ENCODE data around the gene RUSF1.
A peak's percentile ranks its signal among the peaks of the same experiment; 100 is the strongest.

RUSF1 gene

GRCh38 chr16:31489616-31490584, 18.3 kb downstream of the RUSF1 start:
- TF ChIP-seq CTCF (IDR thresholded peaks at IDR 0.05; ENCODE audit: insufficient read depth, missing control alignments): no peak
- FAIRE-seq: no peak
- no peak for DNase-seq (ENCODE audit: insufficient read length, low spot score)

DNA sequence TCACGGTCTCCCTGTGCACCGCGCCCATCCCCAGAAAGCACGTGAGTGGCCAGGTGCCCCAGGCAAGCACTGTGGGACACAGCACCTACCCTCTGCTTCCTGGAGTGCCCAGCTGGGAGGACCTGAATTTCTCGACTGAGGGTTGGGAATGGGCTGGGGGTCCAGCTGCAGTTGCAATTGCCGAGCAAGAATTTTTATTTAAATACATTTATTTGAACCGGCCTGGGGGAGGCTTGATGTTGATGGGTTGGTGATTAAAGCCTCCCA, 19.0 kb downstream of the RUSF1 start:
- DNase-seq (ENCODE audit: insufficient read length, low spot score) (no peak), FAIRE-seq (no peak)
- no peak for TF ChIP-seq CTCF (IDR thresholded peaks at IDR 0.05; ENCODE audit: insufficient read depth, missing control alignments)

DNA sequence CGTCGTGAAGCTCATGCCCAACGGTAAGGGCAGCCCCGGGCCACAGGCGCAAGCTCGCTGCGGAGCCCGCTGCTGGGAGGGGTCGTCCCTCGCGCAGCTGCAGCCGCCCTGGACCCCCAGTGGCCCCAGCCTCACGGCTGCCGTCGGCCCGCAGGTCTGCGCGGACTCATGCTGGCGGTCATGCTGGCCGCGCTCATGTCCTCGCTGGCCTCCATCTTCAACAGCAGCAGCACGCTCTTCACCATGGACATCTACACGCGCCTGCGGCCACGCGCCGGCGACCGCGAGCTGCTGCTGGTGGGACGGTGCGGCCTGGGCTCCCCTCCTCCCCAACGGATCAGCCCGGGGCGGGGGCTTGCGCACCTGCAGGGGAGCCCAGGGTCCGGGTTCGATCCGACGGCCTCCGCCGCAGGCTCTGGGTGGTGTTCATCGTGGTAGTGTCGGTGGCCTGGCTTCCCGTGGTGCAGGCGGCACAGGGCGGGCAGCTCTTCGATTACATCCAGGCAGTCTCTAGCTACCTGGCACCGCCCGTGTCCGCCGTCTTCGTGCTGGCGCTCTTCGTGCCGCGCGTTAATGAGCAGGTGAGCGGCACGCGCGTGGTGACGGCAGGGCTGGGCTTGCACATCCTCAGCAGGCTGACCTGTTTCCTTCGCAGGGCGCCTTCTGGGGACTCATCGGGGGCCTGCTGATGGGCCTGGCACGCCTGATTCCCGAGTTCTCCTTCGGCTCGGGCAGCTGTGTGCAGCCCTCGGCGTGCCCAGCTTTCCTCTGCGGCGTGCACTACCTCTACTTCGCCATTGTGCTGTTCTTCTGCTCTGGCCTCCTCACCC, 19.5 kb downstream of the RUSF1 start:
- DNase-seq (ENCODE audit: insufficient read length, low spot score) (no peak), FAIRE-seq (no peak)
- no peak for TF ChIP-seq CTCF (IDR thresholded peaks at IDR 0.05; ENCODE audit: insufficient read depth, missing control alignments)

DNA sequence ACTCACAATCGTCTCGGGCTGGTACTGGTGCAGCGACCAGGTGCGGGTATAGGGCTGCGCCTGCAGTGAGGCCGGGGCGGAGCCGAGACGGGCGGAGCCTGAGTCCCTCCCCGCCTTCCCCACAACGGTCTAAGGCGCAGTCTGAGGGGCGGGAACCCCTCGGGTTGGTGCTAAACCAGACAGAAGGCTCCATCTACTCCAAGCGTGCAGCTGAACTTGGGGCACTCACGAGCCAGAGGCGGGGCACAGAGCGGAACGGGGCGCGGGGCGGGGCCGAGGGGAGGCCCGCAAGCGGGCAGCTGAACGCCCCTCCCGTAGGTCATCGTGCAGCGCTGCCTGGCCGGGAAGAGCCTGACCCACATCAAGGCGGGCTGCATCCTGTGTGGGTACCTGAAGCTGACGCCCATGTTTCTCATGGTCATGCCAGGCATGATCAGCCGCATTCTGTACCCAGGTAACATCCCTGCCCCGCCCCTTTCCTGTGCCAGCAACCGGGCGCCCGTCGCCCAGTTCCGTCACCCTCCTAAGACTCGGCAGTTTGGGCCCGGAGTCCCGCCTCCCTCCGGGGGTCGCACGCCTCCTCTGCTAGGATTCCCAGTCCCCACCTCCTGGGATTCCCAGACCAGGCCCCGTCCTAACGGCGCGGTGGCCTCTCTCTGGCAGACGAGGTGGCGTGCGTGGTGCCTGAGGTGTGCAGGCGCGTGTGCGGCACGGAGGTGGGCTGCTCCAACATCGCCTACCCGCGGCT, 20.3 kb downstream of the RUSF1 start:
- DNase-seq (ENCODE audit: insufficient read length, low spot score) (peak; percentile 95), FAIRE-seq (no peak)
- TF ChIP-seq CTCF (IDR thresholded peaks at IDR 0.05; ENCODE audit: insufficient read depth, missing control alignments): no peak

GRCh38 chr16:31487071-31487719, 21.0 kb downstream of the RUSF1 start:
- DNase-seq (ENCODE audit: insufficient read length, low spot score) (no peak), FAIRE-seq (no peak)
- no peak for TF ChIP-seq CTCF (IDR thresholded peaks at IDR 0.05; ENCODE audit: insufficient read depth, missing control alignments)

GRCh38 chr16:31486045-31486444, 22.1 kb downstream of the RUSF1 start:
- DNase-seq (ENCODE audit: insufficient read length, low spot score) (no peak), FAIRE-seq (no peak)
- TF ChIP-seq CTCF (IDR thresholded peaks at IDR 0.05; ENCODE audit: insufficient read depth, missing control alignments): no peak
